Measurements from ENCODE around the gene SPTLC2. TPM values are rescaled to one million over a fixed set of nuclear protein-coding genes. Genes with fewer than 3 reads are reported as not detected.
"Not testable (repeated sequence)": the region's sequence is repeated elsewhere in the genome, so short reads cannot be mapped to it uniquely, and the experiment has no call there.

SPTLC2 gene
- 78.0 TPM for polyA plus RNA-seq (ENCODE audit: insufficient read length)
- long read RNA-seq, donor 1, full-length matches to known transcripts, result 13 of 453 reads
- long read RNA-seq, donor 1, partial matches to known transcripts, result 418 of 453 reads
- long read RNA-seq, donor 1, other reads (novel, unspliced or antisense), result 22 of 453 reads
- long read RNA-seq, donor 2, full-length matches to known transcripts, result 11 of 11 reads
- long read RNA-seq, donor 2, partial matches to known transcripts, result 0 of 11 reads
- long read RNA-seq, donor 2, other reads (novel, unspliced or antisense), result 0 of 11 reads
- long read RNA-seq, donor 3, full-length matches to known transcripts, result 19 of 19 reads
- long read RNA-seq, donor 3, partial matches to known transcripts, result 0 of 19 reads
- long read RNA-seq, donor 3, other reads (novel, unspliced or antisense), result 0 of 19 reads
- long read RNA-seq, donor 4, result 0 reads
- long read RNA-seq, donor 5, full-length matches to known transcripts, result 19 of 24 reads
- long read RNA-seq, donor 5, partial matches to known transcripts, result 5 of 24 reads
- long read RNA-seq, donor 5, other reads (novel, unspliced or antisense), result 0 of 24 reads
- long read RNA-seq, donor 6, full-length matches to known transcripts, result 16 of 16 reads
- long read RNA-seq, donor 6, partial matches to known transcripts, result 0 of 16 reads
- long read RNA-seq, donor 6, other reads (novel, unspliced or antisense), result 0 of 16 reads
- long read RNA-seq, donor 7, full-length matches to known transcripts, result 16 of 51 reads
- long read RNA-seq, donor 7, partial matches to known transcripts, result 35 of 51 reads
- long read RNA-seq, donor 7, other reads (novel, unspliced or antisense), result 0 of 51 reads
- long read RNA-seq, donor 8, full-length matches to known transcripts, result 9 of 9 reads
- long read RNA-seq, donor 8, partial matches to known transcripts, result 0 of 9 reads
- long read RNA-seq, donor 8, other reads (novel, unspliced or antisense), result 0 of 9 reads

DNA sequence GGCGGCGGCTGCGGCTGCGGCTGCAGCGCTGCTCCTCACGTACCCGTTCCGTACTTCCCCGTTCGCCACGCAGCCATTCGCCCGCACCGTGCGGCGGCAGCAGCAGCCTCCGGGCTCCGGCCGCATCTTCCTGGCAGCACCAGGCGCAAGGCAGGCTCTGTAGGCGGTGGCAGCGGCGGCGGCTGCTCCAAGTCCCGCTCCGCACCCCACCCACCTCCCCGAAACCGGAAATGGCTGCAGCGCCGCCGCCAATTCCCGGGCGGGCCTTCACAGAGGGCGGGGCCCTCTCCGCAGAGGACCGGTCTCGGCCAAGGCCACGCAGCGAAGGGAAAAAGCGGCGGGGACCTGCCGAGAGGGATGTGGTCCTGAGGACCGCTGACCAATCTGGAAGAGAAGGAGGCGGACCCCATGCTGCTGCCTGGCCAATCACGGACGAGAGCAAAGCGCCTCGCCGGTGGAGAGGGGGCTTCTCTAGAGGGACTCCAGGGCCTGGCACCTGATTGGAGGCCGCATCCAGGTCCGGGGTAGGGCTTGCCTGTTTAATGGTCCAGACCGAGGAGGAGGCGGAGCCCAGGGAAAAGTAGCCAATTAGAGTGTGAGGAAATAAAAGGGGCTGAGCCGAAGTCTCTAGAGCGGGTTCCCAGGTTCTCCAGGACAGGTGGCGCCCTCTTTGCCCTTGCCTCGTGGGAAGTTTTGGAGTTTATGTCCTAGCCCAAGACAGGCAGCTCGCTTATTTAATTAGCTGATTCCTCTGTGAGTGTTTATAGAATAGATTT is at the start of gene SPTLC2:
Gene SPTLC2, minus strand, starts transcription at position 184 of the 776 bp plus-strand sequence. Its CDS starts 58 bp downstream, at position 126.
- DNase-seq, result peak; percentile 99

DNA sequence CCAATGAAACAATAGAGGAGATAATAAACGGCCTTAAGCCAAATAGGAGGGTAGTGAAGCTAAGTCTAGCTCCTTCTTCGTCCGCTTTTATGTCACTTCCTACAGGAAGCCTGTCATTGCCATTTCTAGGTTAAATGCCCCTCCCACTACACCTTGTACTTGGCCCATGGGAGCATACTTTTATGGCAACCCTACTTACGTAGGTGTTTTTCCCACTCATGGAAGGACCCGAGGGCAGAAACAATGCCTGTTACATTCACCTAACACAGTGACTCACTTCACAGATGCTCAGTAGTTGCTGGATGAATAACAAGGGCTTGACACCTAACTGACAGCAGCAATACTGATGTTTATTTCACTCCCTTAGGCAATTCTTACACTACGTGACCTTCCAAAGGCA is 46.9 kb upstream of the SPTLC2 start:
- no peak for DNase-seq

- not testable (repeated sequence) for DNase-seq
Observed at GRCh38 chr14:77661562-77661961, 45.1 kb upstream of the SPTLC2 start.

DNA sequence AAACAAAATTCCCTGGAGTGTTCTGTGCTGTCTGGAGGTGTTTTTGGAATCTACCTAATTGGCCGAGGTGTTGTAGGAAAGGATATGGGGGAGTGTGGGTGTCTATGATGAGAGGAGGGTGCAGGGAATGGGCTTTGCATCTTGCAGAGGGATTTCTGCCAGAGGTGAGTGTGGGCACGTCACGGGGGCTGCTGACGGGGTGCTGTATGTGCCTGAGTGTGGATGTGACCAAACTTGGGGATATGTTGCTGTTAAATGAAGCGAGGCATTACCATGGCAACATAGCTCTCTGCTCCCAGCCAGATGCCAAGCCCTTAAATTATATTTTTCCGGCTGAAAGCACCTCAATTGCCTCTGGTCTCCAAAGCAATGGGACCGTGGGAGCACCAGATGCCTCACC is 44.3 kb upstream of the SPTLC2 start:
- DNase-seq, result peak; percentile 51

GRCh38 chr14:77659831-77660230 is 43.4 kb upstream of the SPTLC2 start:
- DNase-seq, result no peak

DNA sequence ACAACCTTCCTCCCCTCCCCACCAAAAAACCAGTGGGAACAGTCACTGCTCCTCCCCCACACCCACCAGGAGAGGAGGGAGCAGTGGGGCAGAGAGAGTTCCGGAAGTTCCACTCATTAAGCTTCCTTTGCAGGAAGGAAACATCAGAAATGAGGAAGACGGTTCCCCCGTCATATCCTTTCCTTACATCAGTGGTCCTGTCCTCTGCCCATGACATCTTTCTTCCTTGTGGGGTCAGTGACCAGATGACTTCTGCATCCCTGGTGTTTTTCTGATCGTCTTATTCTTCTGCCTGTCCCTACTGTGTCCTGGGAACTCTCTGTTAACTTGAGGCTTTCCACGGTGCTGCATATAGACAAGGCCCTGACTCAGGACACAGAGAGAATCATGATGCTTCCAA is 40.8 kb upstream of the SPTLC2 start:
- DNase-seq, result no peak

DNA sequence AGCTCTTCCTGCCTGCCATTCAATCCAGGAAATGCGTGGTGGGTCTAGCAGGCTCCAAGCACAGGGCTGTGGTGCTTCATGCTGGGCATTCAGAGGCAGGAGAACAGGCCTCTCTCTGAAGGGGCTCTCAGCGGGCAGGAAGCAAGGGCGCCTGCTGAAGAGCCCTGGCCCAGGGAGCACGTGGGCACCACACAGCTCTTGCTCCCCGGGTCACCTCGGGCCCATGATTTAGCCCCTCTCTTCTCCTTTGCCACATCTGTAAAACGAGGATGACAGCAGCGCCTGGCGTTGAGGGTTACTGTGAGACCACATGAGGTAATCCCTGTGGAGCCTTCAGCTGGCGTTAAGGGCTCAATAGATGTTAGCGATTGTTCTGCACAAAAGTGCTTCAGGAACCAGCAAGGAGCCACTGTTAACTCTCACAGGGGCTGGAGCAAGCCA is 37.6 kb upstream of the SPTLC2 start:
- no peak for DNase-seq

GRCh38 chr14:77649326-77649725 is 32.9 kb upstream of the SPTLC2 start:
- no peak for DNase-seq

GRCh38 chr14:77648520-77649200 is 32.2 kb upstream of the SPTLC2 start:
- no peak for DNase-seq

DNA sequence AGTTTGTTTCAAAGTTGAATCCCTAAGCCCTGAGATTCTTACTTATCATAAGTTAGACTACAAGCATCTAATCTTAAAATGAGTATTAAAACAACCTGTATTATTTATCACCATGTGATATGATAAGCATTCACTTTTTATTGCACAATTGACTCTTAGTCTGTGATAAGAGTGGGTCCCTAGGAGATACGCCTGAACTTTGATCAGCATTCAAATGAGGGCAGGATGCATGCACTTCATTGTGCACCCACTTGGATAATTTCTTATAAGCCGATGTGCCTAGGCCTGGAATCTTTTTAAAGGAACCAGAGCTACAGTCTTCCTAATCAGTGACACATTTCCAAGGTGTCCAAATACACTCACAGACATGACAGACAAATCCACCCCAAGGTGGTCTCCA is 31.4 kb upstream of the SPTLC2 start:
- no peak for DNase-seq

DNA sequence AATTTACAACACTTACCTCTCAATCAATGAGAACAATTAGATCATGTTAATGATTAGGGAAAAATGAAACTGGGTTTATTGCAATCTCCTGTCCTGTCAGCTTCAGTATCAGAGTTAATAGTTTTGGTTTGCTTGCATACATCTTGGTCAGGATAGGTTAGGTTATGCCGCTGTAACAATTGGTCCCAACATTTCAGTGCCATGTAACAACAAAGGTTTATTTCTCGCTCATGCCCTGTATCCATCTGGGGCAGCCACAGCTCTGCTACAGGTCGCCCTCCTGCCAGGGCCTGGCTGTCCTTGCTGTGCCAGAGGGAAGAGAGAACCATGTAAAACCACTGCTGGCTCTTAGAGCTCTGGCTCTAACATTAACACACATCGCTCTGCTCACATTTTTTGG is 30.5 kb upstream of the SPTLC2 start:
- no peak for DNase-seq

- DNase-seq, result no peak
Observed at GRCh38 chr14:77645520-77646230, 29.2 kb upstream of the SPTLC2 start.

DNA sequence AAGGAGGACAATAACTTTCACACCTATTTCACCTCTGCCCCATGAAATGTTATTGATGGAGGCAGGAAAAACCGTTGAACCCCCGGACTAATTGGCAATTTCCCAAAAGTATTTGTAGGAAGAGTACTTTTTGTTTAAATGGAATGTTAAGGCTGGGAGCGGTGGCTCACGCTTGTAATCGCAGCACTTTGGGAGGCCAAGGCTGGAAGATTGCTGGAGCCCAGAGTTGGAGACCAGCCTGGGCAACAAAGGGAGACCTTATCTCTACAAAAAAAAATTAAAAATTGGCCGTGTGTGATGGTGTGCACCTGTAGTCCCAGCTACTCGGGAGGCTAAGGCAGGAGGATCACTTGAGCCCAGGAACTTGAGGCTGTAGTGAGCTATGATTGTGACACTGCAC is 26.0 kb upstream of the SPTLC2 start:
- DNase-seq, result no peak

GRCh38 chr14:77641534-77642341 is 25.3 kb upstream of the SPTLC2 start:
- DNase-seq, result peak; percentile 50

DNA sequence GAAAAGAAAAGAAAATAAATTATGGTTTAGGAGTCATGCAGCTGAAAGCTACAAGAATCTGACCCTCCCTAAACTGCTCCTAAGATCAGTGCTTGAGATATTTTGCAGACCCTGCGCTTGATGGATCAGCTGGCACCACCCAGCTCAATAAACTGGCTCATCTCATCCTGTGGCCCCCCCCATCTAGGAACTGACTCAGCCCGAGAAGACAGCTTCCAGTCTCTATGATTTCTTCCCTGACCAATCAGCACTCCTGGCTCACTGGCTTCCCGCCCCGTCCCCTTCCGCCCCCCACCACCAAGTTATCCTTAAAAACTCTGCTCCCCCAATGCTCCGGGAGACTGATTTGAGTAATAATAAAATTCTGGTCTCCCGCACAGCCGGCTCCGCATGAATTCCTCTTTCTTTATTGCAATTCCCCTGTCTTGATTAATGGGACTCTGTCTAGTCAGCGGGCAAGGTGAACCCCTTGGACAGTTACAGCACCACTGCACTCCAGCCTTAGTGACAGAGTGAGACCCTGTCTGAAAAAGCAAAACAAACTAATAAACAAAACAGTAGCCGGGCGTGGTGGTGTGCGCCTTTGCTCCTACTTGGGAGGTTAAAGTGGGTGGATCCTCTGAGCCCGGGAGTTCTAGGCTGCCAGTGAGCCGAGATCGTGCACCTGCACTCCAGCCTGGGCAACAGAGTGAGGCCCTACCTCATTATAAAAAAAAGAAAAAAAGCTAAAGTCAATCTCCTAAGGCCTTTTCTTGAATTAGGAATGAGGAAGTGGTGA is 24.5 kb upstream of the SPTLC2 start:
- DNase-seq, result peak; percentile 36

DNA sequence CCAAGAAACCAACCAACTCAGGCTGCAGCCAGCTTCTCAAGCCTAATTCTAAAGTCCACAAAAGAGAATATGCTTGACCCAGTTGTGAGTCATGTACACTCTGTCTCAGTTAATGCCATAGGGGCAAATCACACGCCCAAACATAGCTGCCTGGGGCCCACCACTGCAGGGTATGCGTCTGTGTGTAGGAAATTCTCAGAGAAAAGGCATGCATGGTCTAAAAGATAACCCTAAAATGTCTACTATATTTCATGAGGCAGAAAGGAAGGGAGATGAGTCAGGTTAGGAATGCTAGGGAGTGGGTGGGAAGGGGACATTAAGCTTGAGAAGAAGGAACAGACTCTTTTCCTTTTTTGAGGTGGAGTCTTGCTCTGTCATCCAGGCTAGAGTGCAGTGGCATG is 22.3 kb upstream of the SPTLC2 start:
- no peak for DNase-seq

DNA sequence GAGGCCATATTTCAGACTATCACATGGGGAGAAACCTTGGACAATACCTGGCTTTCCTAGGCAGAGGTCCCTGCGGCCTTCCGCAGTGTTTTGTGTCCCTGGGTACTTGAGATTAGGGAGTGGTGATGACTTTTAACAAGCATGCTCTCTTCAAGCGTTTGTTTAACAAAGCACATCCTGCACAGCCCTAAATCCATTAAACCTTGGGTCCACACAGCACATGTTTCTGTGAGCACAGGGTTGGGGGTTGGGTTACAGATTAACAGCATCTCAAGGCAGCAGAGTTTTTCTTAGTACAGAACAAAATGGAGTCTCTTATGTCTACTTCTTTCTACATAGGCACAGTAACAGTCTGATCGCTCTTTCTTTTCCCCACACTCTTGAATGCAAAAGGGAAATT is 19.4 kb upstream of the SPTLC2 start:
- DNase-seq, result not testable (repeated sequence)

GRCh38 chr14:77635466-77635865 is 19.0 kb upstream of the SPTLC2 start:
- not testable (repeated sequence) for DNase-seq

- no peak for DNase-seq
Observed at GRCh38 chr14:77630111-77630510, 13.7 kb upstream of the SPTLC2 start.

Data from left kidney (tissue), 8 donors.